Measurements from ENCODE around the gene IVNS1ABP. TPM values are rescaled to one million over a fixed set of nuclear protein-coding genes. Genes with fewer than 3 reads are reported as not detected.

IVNS1ABP gene
- total RNA-seq = 46.4 and 66.6 TPM in 2 replicates

GRCh38 chr1:185317034-185317885 lies at the start of gene IVNS1ABP:
Gene IVNS1ABP (minus strand): TSS chr1:185317243. CDS start chr1:185309493, 7,750 bp downstream.

Other genes starting within 250 kb of the IVNS1ABP start
- 26.1 and 42.3 TPM in 2 replicates for gene TRMT1L, start 160.3 kb downstream of the IVNS1ABP start, total RNA-seq
- 4.2 and 4.4 TPM in 2 replicates for gene SWT1, start 160.1 kb downstream of the IVNS1ABP start, total RNA-seq

All from smooth muscle cell of the pulmonary artery (primary cell).